Fibroblast of upper back skin (primary cell): ENCODE measurements around the gene PPME1.
A peak's percentile ranks its signal among the peaks of the same experiment; 100 is the strongest.

ENCODE experiments used
- DNase-seq: peaks from one replicate; pipeline ENCODE4 v3.0.0-alpha.2; 2013

Gene PPME1

DNA sequence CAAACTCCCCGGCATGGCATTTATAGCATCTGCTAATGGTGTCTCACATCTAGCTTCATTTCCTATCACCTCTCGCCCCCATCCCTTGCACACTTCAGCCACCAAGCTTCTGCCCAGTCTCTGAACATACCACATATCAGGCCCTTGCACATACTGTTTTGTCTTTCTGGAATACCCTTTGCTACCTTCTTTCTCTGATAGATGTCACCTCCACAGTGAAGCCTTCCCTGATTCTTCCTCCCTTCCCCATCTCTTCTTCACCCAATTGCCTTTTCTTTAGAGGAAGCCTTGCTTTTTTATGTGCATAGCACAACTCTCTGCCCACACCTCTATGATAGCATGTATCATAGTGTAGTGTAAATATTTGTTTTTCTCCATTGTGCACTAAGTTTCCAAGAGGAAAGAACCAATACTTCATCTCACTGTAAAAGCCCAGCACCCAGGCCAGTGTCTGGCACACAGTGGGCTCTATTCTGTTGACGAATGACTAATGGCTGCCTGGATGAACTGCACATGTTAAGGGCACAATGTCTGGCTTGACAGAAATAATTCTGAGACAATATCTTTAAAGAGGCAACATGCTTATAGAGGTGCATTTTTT, 112.6 kb downstream of the PPME1 start:
- no peak for DNase-seq

GRCh38 chr11:74284466-74284865, 113.4 kb downstream of the PPME1 start:
- DNase-seq, result peak; percentile 57

- DNase-seq, result peak; percentile 96
Measured at GRCh38 chr11:74288161-74288560, 117.1 kb downstream of the PPME1 start.

GRCh38 chr11:74288911-74289310, 117.8 kb downstream of the PPME1 start:
- DNase-seq, result peak; percentile 56

DNA sequence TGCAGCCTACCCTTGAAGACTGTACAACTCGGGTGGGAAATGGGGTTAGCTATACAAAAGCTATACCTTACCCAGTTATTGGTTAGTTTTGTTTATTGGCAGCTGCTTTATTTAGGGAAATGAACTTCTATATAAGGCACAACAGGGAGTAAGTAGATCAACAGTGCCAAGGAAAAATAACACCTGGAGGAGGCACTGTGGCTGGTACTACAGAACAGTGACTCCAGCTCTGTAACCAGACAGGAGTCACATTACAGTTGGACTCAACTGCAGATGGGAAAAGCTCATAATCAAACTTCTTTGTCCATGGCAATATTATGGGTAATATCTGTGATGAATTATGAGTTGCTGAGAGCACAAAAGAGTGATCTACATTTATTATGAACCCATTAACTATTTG, 126.4 kb downstream of the PPME1 start:
- DNase-seq, result no peak

DNA sequence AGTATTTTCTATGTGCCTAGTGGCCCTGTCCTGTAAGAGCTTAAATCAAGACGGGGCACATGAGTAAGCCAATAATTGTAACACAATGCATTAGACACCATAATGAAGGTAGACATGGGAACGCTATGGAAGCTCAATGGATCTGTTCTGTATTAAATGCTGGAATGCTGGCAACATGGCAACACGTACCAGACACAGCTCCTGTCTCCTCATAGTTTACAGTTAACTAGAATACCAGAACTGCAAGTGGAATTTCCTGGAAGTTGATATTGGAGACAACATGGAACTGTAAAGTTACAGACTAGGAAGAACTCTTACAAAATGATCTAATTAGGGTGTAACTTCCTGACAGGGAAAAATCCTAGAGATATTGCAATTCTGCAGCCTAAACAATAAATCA, 127.9 kb downstream of the PPME1 start:
- peak; percentile 32 for DNase-seq
